ENCODE data around the gene LZIC. TPM values are rescaled to one million over a fixed set of nuclear protein-coding genes. Genes with fewer than 3 reads are reported as not detected.
A peak's percentile ranks its signal among the peaks of the same experiment; 100 is the strongest.

LZIC gene
- total and polyA plus RNA-seq, 2 of the 13 experiments (the other 11 are each of a cell fraction or from before 2014, with no cell fraction given) = 25.2 to 71.8 TPM

DNA sequence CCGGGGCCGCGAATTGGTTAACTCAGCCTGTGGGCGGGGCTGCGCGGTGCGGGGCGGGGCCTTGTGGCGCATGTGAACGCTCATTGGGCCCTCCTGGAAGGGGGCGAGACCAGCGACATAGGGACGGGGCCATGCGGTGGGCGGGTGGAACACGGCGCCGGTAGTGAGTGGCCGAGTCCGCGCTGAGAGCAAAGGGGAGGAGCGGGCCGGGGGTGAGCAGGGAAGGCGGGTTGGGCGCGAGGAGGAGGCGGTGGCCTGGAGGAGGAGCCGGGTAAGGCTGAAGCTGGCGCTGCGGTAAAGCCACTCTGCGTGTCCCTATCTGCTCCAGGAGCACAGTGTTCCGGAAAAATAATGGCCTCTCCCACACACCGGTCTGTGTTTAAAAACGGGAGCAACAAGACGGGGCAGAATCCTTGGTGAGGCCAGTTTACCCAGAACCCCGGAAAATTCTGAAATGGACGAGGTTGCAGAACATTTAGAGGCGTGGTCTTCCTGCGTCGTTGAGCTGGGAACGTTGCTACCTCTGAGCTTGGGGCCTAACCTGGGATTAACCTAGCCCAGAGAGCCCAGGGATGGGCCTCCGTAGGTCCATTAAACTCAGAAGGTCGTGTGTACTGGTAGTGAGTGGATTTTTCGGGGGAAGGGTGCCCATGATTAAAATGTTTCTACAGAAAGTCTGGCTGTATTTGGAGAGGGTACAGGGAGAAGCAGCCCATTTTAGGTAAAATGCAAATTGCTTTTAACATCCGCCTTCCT lies 32.6 kb downstream of the LZIC start (continued):
- TF ChIP-seq, protein P1, sequence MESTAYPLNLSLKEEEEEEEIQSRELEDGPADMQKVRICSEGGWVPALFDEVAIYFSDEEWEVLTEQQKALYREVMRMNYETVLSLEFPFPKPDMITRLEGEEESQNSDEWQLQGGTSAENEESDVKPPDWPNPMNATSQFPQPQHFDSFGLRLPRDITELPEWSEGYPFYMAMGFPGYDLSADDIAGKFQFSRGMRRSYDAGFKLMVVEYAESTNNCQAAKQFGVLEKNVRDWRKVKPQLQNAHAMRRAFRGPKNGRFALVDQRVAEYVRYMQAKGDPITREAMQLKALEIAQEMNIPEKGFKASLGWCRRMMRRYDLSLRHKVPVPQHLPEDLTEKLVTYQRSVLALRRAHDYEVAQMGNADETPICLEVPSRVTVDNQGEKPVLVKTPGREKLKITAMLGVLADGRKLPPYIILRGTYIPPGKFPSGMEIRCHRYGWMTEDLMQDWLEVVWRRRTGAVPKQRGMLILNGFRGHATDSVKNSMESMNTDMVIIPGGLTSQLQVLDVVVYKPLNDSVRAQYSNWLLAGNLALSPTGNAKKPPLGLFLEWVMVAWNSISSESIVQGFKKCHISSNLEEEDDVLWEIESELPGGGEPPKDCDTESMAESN (CRISPR knock-in tag; conservative IDR thresholded peaks at IDR 0.05) = peak; percentile 59; the same call in 1 of the 2 replicates
- TF ChIP-seq, protein P2, sequence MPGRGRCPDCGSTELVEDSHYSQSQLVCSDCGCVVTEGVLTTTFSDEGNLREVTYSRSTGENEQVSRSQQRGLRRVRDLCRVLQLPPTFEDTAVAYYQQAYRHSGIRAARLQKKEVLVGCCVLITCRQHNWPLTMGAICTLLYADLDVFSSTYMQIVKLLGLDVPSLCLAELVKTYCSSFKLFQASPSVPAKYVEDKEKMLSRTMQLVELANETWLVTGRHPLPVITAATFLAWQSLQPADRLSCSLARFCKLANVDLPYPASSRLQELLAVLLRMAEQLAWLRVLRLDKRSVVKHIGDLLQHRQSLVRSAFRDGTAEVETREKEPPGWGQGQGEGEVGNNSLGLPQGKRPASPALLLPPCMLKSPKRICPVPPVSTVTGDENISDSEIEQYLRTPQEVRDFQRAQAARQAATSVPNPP (CRISPR knock-in tag; IDR thresholded peaks at IDR 0.05) = no peak
- no peak for TF ChIP-seq PHF21A (CRISPR knock-in tag; IDR thresholded peaks at IDR 0.05)
- no peak for TF ChIP-seq SRSF4 (IDR thresholded peaks at IDR 0.05; ENCODE audit: low read depth, low read length, poor library complexity, severe bottlenecking)
- TF ChIP-seq, protein P3, sequence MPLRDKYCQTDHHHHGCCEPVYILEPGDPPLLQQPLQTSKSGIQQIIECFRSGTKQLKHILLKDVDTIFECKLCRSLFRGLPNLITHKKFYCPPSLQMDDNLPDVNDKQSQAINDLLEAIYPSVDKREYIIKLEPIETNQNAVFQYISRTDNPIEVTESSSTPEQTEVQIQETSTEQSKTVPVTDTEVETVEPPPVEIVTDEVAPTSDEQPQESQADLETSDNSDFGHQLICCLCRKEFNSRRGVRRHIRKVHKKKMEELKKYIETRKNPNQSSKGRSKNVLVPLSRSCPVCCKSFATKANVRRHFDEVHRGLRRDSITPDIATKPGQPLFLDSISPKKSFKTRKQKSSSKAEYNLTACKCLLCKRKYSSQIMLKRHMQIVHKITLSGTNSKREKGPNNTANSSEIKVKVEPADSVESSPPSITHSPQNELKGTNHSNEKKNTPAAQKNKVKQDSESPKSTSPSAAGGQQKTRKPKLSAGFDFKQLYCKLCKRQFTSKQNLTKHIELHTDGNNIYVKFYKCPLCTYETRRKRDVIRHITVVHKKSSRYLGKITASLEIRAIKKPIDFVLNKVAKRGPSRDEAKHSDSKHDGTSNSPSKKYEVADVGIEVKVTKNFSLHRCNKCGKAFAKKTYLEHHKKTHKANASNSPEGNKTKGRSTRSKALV (CRISPR knock-in tag; IDR thresholded peaks at IDR 0.05) = 0 out of 2 replicates have a peak, but pooled peaks have one; percentile 40
- no peak for TF ChIP-seq ZFP36L2 (CRISPR knock-in tag; IDR thresholded peaks at IDR 0.05)
- no peak; the same call in 1 of the 2 replicates for TF ChIP-seq CHD4 (IDR thresholded peaks at IDR 0.05; ENCODE audit: borderline replicate concordance, low read length)
- TF ChIP-seq, protein P4, sequence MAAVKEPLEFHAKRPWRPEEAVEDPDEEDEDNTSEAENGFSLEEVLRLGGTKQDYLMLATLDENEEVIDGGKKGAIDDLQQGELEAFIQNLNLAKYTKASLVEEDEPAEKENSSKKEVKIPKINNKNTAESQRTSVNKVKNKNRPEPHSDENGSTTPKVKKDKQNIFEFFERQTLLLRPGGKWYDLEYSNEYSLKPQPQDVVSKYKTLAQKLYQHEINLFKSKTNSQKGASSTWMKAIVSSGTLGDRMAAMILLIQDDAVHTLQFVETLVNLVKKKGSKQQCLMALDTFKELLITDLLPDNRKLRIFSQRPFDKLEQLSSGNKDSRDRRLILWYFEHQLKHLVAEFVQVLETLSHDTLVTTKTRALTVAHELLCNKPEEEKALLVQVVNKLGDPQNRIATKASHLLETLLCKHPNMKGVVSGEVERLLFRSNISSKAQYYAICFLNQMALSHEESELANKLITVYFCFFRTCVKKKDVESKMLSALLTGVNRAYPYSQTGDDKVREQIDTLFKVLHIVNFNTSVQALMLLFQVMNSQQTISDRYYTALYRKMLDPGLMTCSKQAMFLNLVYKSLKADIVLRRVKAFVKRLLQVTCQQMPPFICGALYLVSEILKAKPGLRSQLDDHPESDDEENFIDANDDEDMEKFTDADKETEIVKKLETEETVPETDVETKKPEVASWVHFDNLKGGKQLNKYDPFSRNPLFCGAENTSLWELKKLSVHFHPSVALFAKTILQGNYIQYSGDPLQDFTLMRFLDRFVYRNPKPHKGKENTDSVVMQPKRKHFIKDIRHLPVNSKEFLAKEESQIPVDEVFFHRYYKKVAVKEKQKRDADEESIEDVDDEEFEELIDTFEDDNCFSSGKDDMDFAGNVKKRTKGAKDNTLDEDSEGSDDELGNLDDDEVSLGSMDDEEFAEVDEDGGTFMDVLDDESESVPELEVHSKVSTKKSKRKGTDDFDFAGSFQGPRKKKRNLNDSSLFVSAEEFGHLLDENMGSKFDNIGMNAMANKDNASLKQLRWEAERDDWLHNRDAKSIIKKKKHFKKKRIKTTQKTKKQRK (IDR thresholded peaks at IDR 0.05; ENCODE audit: low read length) = no peak
- no peak for TF ChIP-seq EED (CRISPR knock-in tag; IDR thresholded peaks at IDR 0.05)
- TF ChIP-seq, protein P5, sequence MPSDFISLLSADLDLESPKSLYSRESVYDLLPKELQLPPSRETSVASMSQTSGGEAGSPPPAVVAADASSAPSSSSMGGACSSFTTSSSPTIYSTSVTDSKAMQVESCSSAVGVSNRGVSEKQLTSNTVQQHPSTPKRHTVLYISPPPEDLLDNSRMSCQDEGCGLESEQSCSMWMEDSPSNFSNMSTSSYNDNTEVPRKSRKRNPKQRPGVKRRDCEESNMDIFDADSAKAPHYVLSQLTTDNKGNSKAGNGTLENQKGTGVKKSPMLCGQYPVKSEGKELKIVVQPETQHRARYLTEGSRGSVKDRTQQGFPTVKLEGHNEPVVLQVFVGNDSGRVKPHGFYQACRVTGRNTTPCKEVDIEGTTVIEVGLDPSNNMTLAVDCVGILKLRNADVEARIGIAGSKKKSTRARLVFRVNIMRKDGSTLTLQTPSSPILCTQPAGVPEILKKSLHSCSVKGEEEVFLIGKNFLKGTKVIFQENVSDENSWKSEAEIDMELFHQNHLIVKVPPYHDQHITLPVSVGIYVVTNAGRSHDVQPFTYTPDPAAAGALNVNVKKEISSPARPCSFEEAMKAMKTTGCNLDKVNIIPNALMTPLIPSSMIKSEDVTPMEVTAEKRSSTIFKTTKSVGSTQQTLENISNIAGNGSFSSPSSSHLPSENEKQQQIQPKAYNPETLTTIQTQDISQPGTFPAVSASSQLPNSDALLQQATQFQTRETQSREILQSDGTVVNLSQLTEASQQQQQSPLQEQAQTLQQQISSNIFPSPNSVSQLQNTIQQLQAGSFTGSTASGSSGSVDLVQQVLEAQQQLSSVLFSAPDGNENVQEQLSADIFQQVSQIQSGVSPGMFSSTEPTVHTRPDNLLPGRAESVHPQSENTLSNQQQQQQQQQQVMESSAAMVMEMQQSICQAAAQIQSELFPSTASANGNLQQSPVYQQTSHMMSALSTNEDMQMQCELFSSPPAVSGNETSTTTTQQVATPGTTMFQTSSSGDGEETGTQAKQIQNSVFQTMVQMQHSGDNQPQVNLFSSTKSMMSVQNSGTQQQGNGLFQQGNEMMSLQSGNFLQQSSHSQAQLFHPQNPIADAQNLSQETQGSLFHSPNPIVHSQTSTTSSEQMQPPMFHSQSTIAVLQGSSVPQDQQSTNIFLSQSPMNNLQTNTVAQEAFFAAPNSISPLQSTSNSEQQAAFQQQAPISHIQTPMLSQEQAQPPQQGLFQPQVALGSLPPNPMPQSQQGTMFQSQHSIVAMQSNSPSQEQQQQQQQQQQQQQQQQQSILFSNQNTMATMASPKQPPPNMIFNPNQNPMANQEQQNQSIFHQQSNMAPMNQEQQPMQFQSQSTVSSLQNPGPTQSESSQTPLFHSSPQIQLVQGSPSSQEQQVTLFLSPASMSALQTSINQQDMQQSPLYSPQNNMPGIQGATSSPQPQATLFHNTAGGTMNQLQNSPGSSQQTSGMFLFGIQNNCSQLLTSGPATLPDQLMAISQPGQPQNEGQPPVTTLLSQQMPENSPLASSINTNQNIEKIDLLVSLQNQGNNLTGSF (CRISPR knock-in tag; IDR thresholded peaks at IDR 0.05) = 0 out of 2 replicates have a peak, but pooled peaks have one; percentile 51
- TF ChIP-seq NCOA1 (CRISPR knock-in tag; IDR thresholded peaks at IDR 0.05) = no peak
